Psoas muscle (tissue), 8 donors: Measurements from ENCODE around the gene TGM2. TPM values are rescaled to one million over a fixed set of nuclear protein-coding genes. Genes with fewer than 3 reads are reported as not detected.

Experiments used
- ATAC-seq, 4 donors: fragments of 200-7000 bp; cut with Tn5 transposase; one replicate each; pipeline ENCODE4 v1.9.1; 2020; ENCODE audit warnings: moderate library complexity in 3 of 4, mild to moderate bottlenecking in 2 of 4
- DNase-seq, 2 donors: peaks; one replicate each; pipeline ENCODE4 v3.0.0-alpha.2; 2020
- H3K27ac ChIP-seq: fragments of 200-600 bp; one replicate; pipeline ENCODE4 v1.8.0; 2022
- H3K27me3 ChIP-seq, 3 donors: fragments of 200-600 bp in 1 of 3; one replicate each; pipeline versions ENCODE4 v1.6.1 to v1.8.0; 2013 to 2022; ENCODE audit warnings: low read length in 2 of 3, mild to moderate bottlenecking in 2 of 3, moderate library complexity in 1 of 3; ENCODE audit not compliant: insufficient read depth in 3 of 3
- H3K36me3 ChIP-seq, 2 donors: fragments of 200-600 bp in 1 of 2; one replicate each; pipeline versions ENCODE4 v1.6.1 to v1.8.0; 2013 to 2022; ENCODE audit warnings: low read depth in 1 of 2, mild to moderate bottlenecking in 1 of 2, moderate library complexity in 1 of 2; ENCODE audit not compliant: insufficient read depth in 1 of 2
- H3K4me1 ChIP-seq: fragments of 200-600 bp; one replicate; pipeline ENCODE4 v1.8.0; 2022
- H3K4me3 ChIP-seq: fragments of 200-600 bp; one replicate; pipeline ENCODE4 v1.8.0; 2022; ENCODE audit warnings: mild to moderate bottlenecking
- H3K9me3 ChIP-seq: fragments of 200-600 bp; one replicate; pipeline ENCODE4 v1.8.0; 2022
- CTCF ChIP-seq: fragments of 200-600 bp; IDR thresholded peaks from one replicate; pipeline ENCODE4 v1.8.0; 2022; ENCODE audit warnings: antibody characterized with exemption
- WGBS, 3 donors: extraction: QIAGEN DNeasy Blood & Tissue Kit; methylation state at CpG; one replicate each; pipeline versions ENCODE4 v1.1.6 to v1.1.7; 2013; 5-methylcytosine and 5-hydroxymethylcytosine counted together
- intact Hi-C, 2 donors: fragments of 100-400 bp; cut with DNase I; formaldehyde crosslinking; loops; one replicate each; pipeline versions ENCODE4 v1.11.0 to v1.14.2; 2022
- polyA plus RNA-seq, 3 donors: library from polyadenylated mRNA; stranded (reverse); fragments of 200-250 nt; gene quantifications; one replicate each; pipeline ENCODE4 v1.2.3, GENCODE V29; 2013
- total RNA-seq, 4 donors: library from RNA; stranded (reverse); fragmentation: NEBNext Ultra II Directional in 2 of 4; extraction: Animal tissue kit (Norgen Biotek cat#: 25700) in 2 of 4; gene quantifications; one replicate each; pipeline versions ENCODE4 v1.2.1 to v1.2.4, GENCODE V29; 2021 to 2023
- donor health status: healthy with polysubstance abuse.
- donor health status: DM: no; HTN: no; CAD: no; lungs with moderate emphysema.
- donor health status: Bipolar disorder and iron deficiency.
- donor health status: healthy.
- donor health status: DM: yes; HTN: yes; CAD: no.
- donor health status: DM: no; HTN: no; CAD: no.
- donor health status: DM: no; HTN: no; CAD: no.
- donor health status: DM: yes; HTN: yes; CAD: no.

The TGM2 gene
- total and polyA plus RNA-seq, 7 donors = 23.6 to 235 (median 117) TPM

- TF ChIP-seq CTCF = no peak
These were observed 38.9 kb upstream of the TGM2 start for GRCh38 chr20:38203981-38204357.

GRCh38 chr20:38203337-38203980 is 38.4 kb upstream of the TGM2 start:
- H3K9me3 ChIP-seq = no peaks in the 10 kb centered on the region
- no peak for DNase-seq
- intact Hi-C loops = no loop called here
- peaks cover 0 to 3% (median 0%) of the 10 kb centered on the region in 3 donors for H3K27me3 ChIP-seq
- 67 to 74% (median 70%) methylated on average over 6 of the region's 6 CpGs for WGBS, 3 donors
- TF ChIP-seq CTCF = no peak
- H3K36me3 ChIP-seq = no peaks in the 10 kb centered on the region
- H3K27ac ChIP-seq = no peak overlapping the region
- no peaks in the 10 kb centered on the region for H3K4me1 ChIP-seq
- no peak overlapping the region for H3K4me3 ChIP-seq
- no peak for ATAC-seq

More at GRCh38 chr20:38203981-38204357, 38.9 kb upstream of the TGM2 start:
- WGBS, 3 donors = 66 to 83% (median 76%) methylated on average over 2 of the region's 2 CpGs
- ATAC-seq (no peak), DNase-seq (no peak)
- H3K9me3 ChIP-seq = no peaks in the 10 kb centered on the region
- H3K27me3 ChIP-seq = peaks cover 0 to 3% (median 0%) of the 10 kb centered on the region in 3 donors
- H3K4me1 ChIP-seq = no peaks in the 10 kb centered on the region
- no peak overlapping the region for H3K4me3 ChIP-seq
- intact Hi-C loops = no loop called here
- H3K27ac ChIP-seq = no peak overlapping the region
- H3K36me3 ChIP-seq = no peaks in the 10 kb centered on the region

- ATAC-seq (no peak), DNase-seq (no peak)
- Histone ChIP-seq H3K27ac (no peak overlapping the region), H3K4me3 (no peak overlapping the region), H3K36me3 (no peaks in the 10 kb centered on the region), H3K27me3 (peaks cover 0 to 3% (median 0%) of the 10 kb centered on the region in 3 donors), H3K4me1 (no peaks in the 10 kb centered on the region), H3K9me3 (no peaks in the 10 kb centered on the region)
- WGBS, 3 donors = 80 to 83% (median 81%) methylated on average over 8 of the region's 8 CpGs
- intact Hi-C loops = no loop called here
- no peak for TF ChIP-seq CTCF
These were observed 37.9 kb upstream of the TGM2 start for GRCh38 chr20:38202982-38203293.

GRCh38 chr20:38202153-38202981 is 37.3 kb upstream of the TGM2 start:
- Histone ChIP-seq H3K4me1 (no peaks in the 10 kb centered on the region), H3K4me3 (no peak overlapping the region), H3K27ac (no peak overlapping the region), H3K27me3 (peaks cover 0 to 3% (median 0%) of the 10 kb centered on the region in 3 donors), H3K9me3 (no peaks in the 10 kb centered on the region), H3K36me3 (no peaks in the 10 kb centered on the region)
- no peak for TF ChIP-seq CTCF
- ATAC-seq (no peak), DNase-seq (no peak)
- intact Hi-C loops = no loop called here
- 81 to 85% (median 84%) methylated on average over 11 to 12 of the region's 12 CpGs for WGBS, 3 donors
